GM23338 (cell line): ENCODE measurements around the gene TTL. TPM values are rescaled to one million over a fixed set of nuclear protein-coding genes. Genes with fewer than 3 reads are reported as not detected.

Source experiments
- ATAC-seq: fragments of 200-7000 bp; cut with Tn5 transposase; 3 replicates; pipeline ENCODE4 v1.9.1; 2020
- DNase-seq: peaks from one replicate; pipeline ENCODE4 v3.0.0-alpha.2; 2015; ENCODE audit warnings: low spot score
- H2AFZ ChIP-seq: fragments of 200-600 bp; sonication (generic); 2 replicates; pipeline ENCODE4 v1.8.0; 2016; ENCODE audit warnings: antibody characterized with exemption, mild to moderate bottlenecking, moderate library complexity
- H3F3A ChIP-seq: fragments of 200-600 bp; sonication (generic); replicated peaks from 2 replicates; pipeline ENCODE4 v1.8.0; 2017; ENCODE audit warnings: antibody characterized with exemption, mixed run types, low read depth
- H3K27ac ChIP-seq: fragments of 200-600 bp; sonication (generic); 2 replicates; pipeline ENCODE4 v1.6.1; 2016; ENCODE audit warnings: low read depth
- H3K27me3 ChIP-seq: fragments of 200-600 bp; sonication (generic); 2 replicates; pipeline ENCODE4 v1.8.0; 2016; ENCODE audit warnings: mild to moderate bottlenecking, mixed run types, moderate library complexity; ENCODE audit not compliant: insufficient read depth
- H3K36me3 ChIP-seq: fragments of 200-600 bp; sonication (generic); 2 replicates; pipeline ENCODE4 v1.8.0; 2016; ENCODE audit warnings: mild to moderate bottlenecking; ENCODE audit not compliant: insufficient read depth
- H3K4me1 ChIP-seq: fragments of 200-600 bp; sonication (generic); 2 replicates; pipeline ENCODE4 v1.8.0; 2016; ENCODE audit warnings: mild to moderate bottlenecking, moderate library complexity; ENCODE audit not compliant: insufficient read depth
- H3K4me2 ChIP-seq: fragments of 200-600 bp; sonication (generic); 2 replicates; pipeline ENCODE4 v1.7.1; 2017; ENCODE audit warnings: mixed run types
- H3K4me3 ChIP-seq: fragments of 200-600 bp; sonication (generic); 2 replicates; pipeline ENCODE4 v1.6.1; 2016; ENCODE audit warnings: mixed run types
- H3K79me2 ChIP-seq: fragments of 200-600 bp; sonication (generic); replicated peaks from 2 replicates; pipeline ENCODE4 v1.8.0; 2017; ENCODE audit warnings: mild to moderate bottlenecking; ENCODE audit not compliant: insufficient read depth
- H3K9me2 ChIP-seq: fragments of 200-600 bp; sonication (generic); 2 replicates; pipeline ENCODE4 v1.8.0; 2017; ENCODE audit not compliant: insufficient read depth
- H4K20me1 ChIP-seq: fragments of 200-600 bp; sonication (generic); replicated peaks from 2 replicates; pipeline ENCODE4 v1.8.0; 2017; ENCODE audit warnings: mild to moderate bottlenecking; ENCODE audit not compliant: insufficient read depth
- H3K27ac Mint-ChIP-seq: 2 replicates; pipeline ENCODE4 v1.8.0; 2020; ENCODE audit warnings: inconsistent platforms, mild to moderate bottlenecking, moderate library complexity, mixed read lengths
- H3K27me3 Mint-ChIP-seq: 3 replicates; pipeline ENCODE4 v1.8.0; 2022; ENCODE audit warnings: low read depth, mild to moderate bottlenecking, moderate library complexity, mixed read lengths, inconsistent platforms; ENCODE audit not compliant: insufficient read depth, poor library complexity
- H3K36me3 Mint-ChIP-seq: 3 replicates; pipeline ENCODE4 v1.8.0; 2021; ENCODE audit warnings: low read depth, mild to moderate bottlenecking, inconsistent platforms, moderate library complexity, mixed read lengths
- H3K4me1 Mint-ChIP-seq: 3 replicates; pipeline ENCODE4 v1.8.0; 2020; ENCODE audit warnings: mild to moderate bottlenecking, inconsistent platforms, mixed read lengths
- H3K4me3 Mint-ChIP-seq: 3 replicates; pipeline ENCODE4 v1.8.0; 2021; ENCODE audit warnings: moderate library complexity, mild to moderate bottlenecking, inconsistent platforms, mixed read lengths
- H3K9me3 Mint-ChIP-seq: 3 replicates; pipeline ENCODE4 v1.8.0; 2020; ENCODE audit warnings: moderate library complexity, mild to moderate bottlenecking, inconsistent platforms, mixed read lengths
- CREB1 ChIP-seq: fragments of 250-450 bp; sonication (Bioruptor Pico); IDR thresholded peaks from 2 replicates; pipeline ENCODE4 v1.5.0; 2020; ENCODE audit warnings: low read depth, mild to moderate bottlenecking, moderate library complexity
- CTCF ChIP-seq, 2 experiments: fragments of 200-600 bp in 1 of 2; sonication (generic) in 1 of 2; conservative IDR thresholded peaks; 2 replicates each; pipeline versions ENCODE4 v1.5.1 to v1.6.1; 2016 to 2017; ENCODE audit warnings: antibody characterized with exemption in 2 of 2, low read depth in 2 of 2, mild to moderate bottlenecking in 2 of 2, moderate library complexity in 1 of 2
- EZH2phosphoT487 ChIP-seq: fragments of 200-600 bp; sonication (generic); IDR thresholded peaks from one replicate; pipeline ENCODE4 v1.8.1; 2018; ENCODE audit warnings: antibody characterized with exemption; ENCODE audit not compliant: unreplicated experiment
- NANOG ChIP-seq: IDR thresholded peaks from 2 replicates; pipeline ENCODE4 v1.6.1; 2016; ENCODE audit warnings: antibody characterized with exemption, borderline replicate concordance
- POLR2AphosphoS5 ChIP-seq: IDR thresholded peaks from 2 replicates; pipeline ENCODE4 v1.6.1; 2016; ENCODE audit warnings: antibody characterized with exemption, low read depth
- STAT1 ChIP-seq: IDR thresholded peaks from one replicate; pipeline ENCODE4 v1.6.1; 2016; ENCODE audit warnings: antibody characterized with exemption; ENCODE audit not compliant: unreplicated experiment
- ZNF114 ChIP-seq: fragments of 250-450 bp; sonication (Bioruptor Pico); IDR thresholded peaks from 2 replicates; pipeline ENCODE4 v1.5.0; 2020; ENCODE audit warnings: mild to moderate bottlenecking, moderate library complexity
- ZNF462 ChIP-seq: fragments of 250-450 bp; sonication (Bioruptor Pico); IDR thresholded peaks from 2 replicates; pipeline ENCODE4 v1.5.0; 2020; ENCODE audit warnings: mild to moderate bottlenecking, moderate library complexity
- polyA plus RNA-seq: library from polyadenylated mRNA; unstranded; fragments of >200 nt; fragmentation: Nextera tagmentation; extraction: Ambion mirVana; gene quantifications from 2 replicates; pipeline ENCODE4 v1.2.1, GENCODE V29; 2016
- total RNA-seq: library from RNA; depleted of rRNA; stranded (reverse); fragments of >200 nt; shearing (Covaris generic); gene quantifications from 2 replicates; pipeline ENCODE4 v1.2.3, GENCODE V29; 2014
- TF ChIP-seq, protein P1 (sequence below): IDR thresholded peaks from 2 replicates; pipeline ENCODE4 v1.6.1; 2016; ENCODE audit warnings: antibody characterized with exemption

TTL gene
- total and polyA plus RNA-seq, 2 experiments from 2014 or later: 10.1 to 34.6 TPM

GRCh38 chr2:112579241-112579640 is 97.3 kb downstream of the TTL start (continued):
- TF ChIP-seq, protein P1, sequence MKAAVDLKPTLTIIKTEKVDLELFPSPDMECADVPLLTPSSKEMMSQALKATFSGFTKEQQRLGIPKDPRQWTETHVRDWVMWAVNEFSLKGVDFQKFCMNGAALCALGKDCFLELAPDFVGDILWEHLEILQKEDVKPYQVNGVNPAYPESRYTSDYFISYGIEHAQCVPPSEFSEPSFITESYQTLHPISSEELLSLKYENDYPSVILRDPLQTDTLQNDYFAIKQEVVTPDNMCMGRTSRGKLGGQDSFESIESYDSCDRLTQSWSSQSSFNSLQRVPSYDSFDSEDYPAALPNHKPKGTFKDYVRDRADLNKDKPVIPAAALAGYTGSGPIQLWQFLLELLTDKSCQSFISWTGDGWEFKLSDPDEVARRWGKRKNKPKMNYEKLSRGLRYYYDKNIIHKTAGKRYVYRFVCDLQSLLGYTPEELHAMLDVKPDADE: no peak
- TF ChIP-seq EZH2phosphoT487: no peak
- no peak for TF ChIP-seq POLR2AphosphoS5
- no peak for TF ChIP-seq CREB1
- TF ChIP-seq CTCF (conservative IDR thresholded peaks at IDR 0.05; ENCODE audit: low read depth in 2 of 2): no peak

GRCh38 chr2:112580084-112580483 is 98.1 kb downstream of the TTL start:
- Mint-ChIP-seq H3K27me3 (peaks cover 7% of the 10 kb centered on the region), H3K9me3 (no peaks in the 10 kb centered on the region), H3K4me3 (no peak overlapping the region), H3K36me3 (peaks cover 14% of the 10 kb centered on the region), H3K4me1 (peaks cover 11% of the 10 kb centered on the region; the same call in 2 of the 3 replicates), H3K27ac (no peak overlapping the region)
- ATAC-seq (no peak), DNase-seq (no peak)
- Histone ChIP-seq H3K4me1 (peaks cover 12% of the 10 kb centered on the region), H3F3A (peaks cover 4% of the 10 kb centered on the region; the same call in 1 of the 2 replicates), H4K20me1 (no peaks in the 10 kb centered on the region; the same call in none of the 2 replicates), H3K27ac (no peak overlapping the region), H3K79me2 (no peaks in the 10 kb centered on the region), H3K4me2 (no peak overlapping the region), H3K36me3 (peaks cover 12% of the 10 kb centered on the region), H3K27me3 (no peaks in the 10 kb centered on the region), H3K4me3 (no peak overlapping the region), H2AFZ (no peak overlapping the region), H3K9me2 (no peaks in the 10 kb centered on the region)
- TF ChIP-seq STAT1 (no peak), NANOG (no peak), POLR2AphosphoS5 (no peak), ZNF114 (CRISPR knock-in tag) (no peak), ZNF462 (CRISPR knock-in tag) (no peak)
